Non-pigmented ciliary epithelial cell (primary cell): ENCODE data around the gene ASH1L.
A peak's percentile ranks its signal among the peaks of the same experiment; 100 is the strongest.
"Not testable (repeated sequence)": the region's sequence is repeated elsewhere in the genome, so short reads cannot be mapped to it uniquely, and the experiment has no call there.

ENCODE experiments used
- DNase-seq: peaks from one replicate; pipeline ENCODE4 v3.0.0-alpha.2; 2010; ENCODE audit warnings: low read depth

The ASH1L gene

DNA sequence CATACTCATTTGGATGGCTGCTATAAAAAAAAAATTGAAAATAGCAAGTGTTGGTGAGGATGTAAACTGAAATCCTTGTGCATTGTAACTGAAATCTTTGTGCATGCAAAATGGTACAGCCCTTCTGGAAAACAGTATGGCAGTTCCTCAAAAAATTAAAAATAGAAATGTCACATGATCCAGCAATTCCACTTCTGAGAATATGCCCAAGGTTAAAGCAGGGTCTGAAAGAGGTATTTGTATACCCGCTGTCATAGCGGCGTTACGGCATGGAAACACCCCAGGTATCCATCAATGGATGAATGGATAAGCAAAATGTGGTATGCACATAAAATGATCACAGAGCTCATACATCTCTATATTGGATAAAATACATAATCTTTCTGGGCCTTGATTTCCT is 125.2 kb downstream of the ASH1L start:
- no peak for DNase-seq

DNA sequence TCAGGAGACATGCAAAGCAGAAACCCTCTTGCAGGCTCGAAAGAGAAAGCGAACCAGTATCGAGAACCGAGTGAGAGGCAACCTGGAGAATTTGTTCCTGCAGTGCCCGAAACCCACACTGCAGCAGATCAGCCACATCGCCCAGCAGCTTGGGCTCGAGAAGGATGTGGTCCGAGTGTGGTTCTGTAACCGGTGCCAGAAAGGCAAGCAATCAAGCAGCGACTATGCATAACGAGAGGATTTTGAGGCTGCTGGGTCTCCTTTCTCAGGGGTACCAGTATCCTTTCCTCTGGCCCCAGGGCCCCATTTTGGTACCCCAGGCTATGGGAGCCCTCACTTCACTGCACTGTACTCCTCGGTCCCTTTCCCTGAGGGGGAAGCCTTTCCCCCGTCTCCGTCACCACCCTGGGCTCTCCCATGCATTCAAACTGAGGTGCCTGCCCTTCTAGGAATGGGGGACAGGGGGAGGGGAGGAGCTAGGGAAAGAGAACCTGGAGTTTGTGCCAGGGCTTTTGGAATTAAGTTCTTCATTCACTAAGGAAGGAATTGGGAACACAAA is 128.7 kb downstream of the ASH1L start:
- DNase-seq: not testable (repeated sequence)

DNA sequence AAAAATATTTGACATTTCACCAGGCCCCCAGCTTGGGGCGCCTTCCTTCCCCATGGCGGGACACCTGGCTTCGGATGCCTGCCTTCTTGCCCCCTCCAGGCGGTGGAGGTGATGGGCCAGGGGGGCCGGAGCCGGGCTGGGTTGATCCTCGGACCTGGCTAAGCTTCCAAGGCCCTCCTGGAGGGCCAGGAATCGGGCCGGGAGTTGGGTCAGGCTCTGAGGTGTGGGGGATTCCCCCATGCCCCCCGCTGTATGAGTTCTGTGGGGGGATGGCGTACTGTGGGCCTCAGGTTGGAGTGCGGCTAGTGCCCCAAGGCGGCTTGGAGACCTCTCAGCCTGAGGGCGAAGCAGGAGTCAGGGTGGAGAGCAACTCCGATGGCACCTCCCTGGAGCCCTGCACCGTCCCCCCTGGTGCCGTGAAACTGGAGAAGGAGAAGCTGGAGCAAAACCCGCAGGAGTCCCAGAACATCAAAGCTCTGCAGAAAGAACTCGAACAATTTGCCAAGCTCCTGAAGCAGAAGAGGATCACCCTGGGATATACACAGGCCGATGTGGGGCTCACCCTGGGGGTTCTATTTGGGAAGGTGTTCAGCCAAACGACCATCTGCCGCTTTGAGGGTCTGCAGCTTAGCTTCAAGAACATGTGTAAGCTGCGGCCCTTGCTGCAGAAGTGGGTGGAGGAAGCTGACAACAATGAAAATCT is 129.3 kb downstream of the ASH1L start:
- DNase-seq: not testable (repeated sequence)

- DNase-seq: no peak
Observed at GRCh38 chr1:155424091-155424490, 138.5 kb downstream of the ASH1L start.

DNA sequence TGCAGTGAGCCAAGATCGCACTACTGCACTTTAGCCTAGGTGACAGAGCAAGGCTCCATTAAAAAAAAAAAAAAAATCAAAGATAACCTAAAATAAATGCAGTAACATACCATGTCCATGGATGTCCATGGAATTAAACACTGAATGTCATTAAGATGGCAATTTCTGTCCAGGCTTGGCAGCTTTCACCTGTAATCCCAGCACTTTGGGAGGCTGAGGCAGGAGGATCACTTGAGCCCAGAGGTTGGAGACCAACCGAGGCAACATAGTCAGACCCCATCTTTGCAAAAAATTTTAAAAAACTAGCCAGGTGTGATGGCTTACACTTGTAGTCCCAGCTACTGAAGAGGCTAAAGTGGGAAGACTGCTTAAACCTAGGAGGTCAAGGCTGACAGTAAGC is 141.8 kb downstream of the ASH1L start:
- DNase-seq: no peak

- not testable (repeated sequence) for DNase-seq
Observed at GRCh38 chr1:155411840-155412239, 150.8 kb downstream of the ASH1L start.

DNA sequence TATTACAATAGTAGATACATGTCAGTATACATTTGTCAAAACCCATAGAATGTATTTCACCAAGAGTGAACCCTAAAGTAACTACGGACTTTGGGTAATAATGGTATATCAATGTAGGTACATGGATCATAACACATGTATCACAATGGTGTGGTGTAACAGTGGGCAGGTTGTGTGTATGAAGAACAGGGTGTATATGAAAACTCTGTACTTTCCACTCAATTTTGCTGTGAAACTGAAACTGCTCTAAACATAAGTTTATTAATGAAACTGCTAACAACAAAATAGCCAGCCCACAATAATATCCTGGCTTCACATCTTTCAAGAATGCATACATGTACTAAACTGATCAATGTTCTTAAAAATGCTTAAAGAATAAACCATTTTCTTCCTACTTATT is 151.7 kb downstream of the ASH1L start:
- no peak for DNase-seq

DNA sequence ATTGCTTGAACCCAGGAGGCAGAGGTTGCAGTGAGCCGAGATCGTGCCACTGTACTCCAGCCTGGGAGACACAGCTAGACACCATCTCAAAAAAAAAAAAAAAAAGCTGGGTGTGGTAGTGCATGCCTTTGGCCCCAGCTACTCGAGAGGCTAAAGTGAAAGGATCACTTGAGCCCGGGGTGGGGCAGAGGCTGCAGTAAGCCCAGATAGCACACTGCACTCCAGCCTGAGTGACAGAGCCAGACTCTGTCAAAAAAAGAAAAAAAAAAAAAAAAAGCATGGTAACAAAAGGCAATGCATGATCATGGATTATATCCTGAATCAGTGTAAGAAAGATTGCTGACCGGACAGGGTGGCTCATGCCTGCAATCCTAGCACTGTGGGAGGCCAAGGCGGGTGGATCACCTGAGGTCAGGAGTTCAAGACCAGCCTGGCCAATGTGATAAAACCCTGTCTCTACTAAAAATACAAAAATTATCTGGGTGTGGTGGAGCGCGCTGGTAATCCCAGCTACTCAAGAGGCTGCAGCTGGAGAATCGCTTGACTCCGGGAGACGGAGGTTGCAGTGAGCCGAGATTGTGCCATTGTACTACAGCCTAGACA is 165.6 kb downstream of the ASH1L start:
- DNase-seq: no peak

DNA sequence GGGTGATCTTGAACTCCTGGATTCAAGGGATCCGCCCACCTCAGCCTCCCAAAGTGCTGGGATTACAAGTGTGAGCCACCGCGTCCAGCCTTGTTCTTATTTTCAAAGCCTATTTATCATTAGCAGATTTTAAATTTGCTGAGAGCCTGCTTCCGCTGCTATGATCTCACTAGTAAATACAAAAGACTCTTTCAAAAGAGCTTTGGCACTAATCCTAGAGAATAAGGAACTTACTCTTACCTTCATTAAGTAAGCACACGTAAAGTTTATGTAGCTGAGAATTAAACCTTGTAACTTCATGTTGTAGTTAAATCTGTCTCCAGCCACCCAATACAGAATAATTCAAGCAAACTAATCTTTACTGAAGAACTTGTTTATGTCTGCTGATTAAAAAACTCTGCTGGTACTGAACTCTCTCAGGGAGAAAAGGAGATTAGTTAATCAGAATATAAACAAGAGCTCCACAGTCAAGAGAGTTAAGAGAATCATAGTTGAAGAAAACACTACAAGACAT is 169.6 kb downstream of the ASH1L start:
- DNase-seq: peak; percentile 5

GRCh38 chr1:155389826-155390225 is 172.8 kb downstream of the ASH1L start:
- peak; percentile 8 for DNase-seq

GRCh38 chr1:155385836-155386235 is 176.8 kb downstream of the ASH1L start:
- not testable (repeated sequence) for DNase-seq

DNA sequence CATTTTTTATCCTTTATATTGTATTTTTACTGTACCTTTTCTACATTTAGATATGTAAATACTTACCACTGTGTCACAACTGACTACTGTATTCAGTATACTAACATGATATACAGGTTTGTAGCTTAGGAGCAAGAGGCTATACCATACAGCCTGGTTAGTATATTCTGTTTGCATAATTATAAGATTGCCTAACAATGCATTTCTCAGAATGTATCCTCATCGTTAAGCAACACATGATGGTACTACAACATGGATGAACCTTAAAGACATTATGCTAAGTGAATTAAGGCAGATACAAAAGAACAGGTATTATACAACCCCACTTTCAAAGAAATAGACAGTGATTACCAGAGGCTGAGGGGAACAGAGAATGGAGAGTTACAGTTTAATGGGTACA is 179.2 kb downstream of the ASH1L start:
- no peak for DNase-seq

DNA sequence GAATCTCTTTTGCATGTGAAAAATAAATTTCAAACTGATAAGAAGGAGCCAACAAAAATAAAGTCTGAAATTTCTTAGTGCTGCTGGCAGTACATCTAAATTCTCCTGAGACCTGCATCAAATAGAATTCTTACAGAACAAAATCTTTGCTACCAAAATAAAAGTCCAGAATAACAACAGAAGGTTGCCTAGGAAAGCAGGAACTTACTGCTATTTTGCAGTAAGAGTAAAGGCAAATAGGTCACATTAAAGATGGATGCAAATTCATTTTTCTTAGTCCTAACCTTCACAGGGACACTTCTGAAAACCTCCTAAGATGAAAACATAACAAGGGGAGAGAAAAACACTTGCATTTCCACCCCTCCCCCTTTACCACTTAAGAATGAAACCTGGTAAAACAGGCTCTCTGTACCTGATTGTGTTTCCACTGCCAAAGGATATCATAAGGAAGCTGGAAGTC is 182.9 kb downstream of the ASH1L start:
- DNase-seq: peak; percentile 22

DNA sequence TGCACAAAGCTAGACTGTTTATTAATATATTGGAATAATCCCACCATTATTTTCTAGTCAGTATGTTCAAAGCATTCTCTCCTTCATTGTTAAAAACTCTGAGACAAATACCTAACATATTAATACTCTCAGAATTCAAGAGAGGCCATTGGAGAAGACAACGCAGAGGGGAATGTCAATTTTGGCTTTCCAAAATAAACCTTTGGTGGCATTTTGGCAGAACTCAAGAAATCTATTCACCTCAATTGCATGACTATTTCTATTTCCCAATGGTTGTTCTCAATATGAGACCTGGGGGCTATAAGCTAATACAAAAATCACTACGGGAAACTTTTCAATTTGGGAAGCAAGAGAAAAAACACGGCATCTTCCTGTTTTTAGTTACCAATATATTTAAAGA is 183.4 kb downstream of the ASH1L start:
- no peak for DNase-seq

- DNase-seq: no peak
Observed at GRCh38 chr1:155360051-155360450, 202.6 kb downstream of the ASH1L start.

DNA sequence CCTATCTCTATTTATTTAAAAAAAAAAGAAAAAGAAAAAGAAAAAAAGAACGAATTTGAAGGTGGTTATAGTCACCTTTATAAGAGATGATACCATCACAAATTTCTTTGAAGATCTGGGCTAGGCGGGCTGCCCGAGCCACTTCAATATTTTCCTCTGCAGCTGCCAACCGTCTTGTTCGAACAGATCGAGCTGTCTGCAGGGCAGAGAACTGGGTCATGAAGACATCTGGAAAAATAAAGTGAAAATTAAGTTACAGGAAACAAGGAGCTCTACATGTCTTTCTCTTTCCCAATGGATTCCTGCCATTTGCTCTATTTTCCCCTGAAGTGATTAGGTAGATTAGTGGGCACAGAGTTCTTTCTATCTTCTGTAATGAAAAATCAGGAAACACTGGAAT is 210.0 kb downstream of the ASH1L start:
- DNase-seq: no peak

DNA sequence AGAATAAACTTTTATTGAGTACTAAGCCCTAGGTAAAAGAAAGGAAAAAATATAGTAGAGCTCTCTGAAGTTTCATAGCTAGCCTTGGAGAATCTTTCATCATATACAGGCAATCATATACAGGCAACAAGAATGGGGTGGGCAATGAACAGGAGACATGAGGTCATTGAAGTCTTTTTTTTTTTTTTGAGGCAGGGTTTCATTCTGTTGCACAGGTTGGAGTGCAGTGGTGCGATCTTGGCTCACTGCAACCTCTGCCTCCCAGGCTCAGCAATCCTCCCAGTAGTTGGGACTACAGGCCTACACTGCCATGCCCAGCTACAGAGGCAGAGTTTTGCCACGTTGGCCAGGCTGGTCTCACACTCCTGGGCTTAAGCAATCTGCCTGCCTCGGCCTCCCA is 219.8 kb downstream of the ASH1L start:
- no peak for DNase-seq

GRCh38 chr1:155339515-155340097 is 223.0 kb downstream of the ASH1L start:
- DNase-seq: no peak

DNA sequence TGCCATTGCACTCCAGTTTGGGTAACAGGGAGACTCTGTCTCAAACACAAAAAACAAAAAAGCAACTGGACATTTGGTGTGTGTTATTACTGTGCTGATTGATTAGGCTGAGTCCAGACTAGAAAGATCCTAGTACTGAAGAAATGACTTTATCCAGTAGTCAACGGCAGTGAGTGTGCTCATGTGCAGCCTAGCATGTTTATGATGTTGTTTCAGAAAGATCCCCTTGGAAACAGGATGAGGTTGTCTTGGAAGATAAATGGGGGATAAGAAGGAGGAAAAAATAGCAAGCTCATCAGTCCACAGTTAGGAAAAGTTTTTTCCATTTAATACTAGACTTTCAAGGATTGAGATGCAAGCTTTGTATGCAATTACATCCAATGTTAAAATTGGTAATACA is 227.6 kb downstream of the ASH1L start:
- no peak for DNase-seq

GRCh38 chr1:155329980-155330598 is 232.5 kb downstream of the ASH1L start:
- DNase-seq: no peak

- not testable (repeated sequence) for DNase-seq
Observed at GRCh38 chr1:155328856-155329255, 233.7 kb downstream of the ASH1L start.

GRCh38 chr1:155327981-155328380 is 234.6 kb downstream of the ASH1L start:
- DNase-seq: no peak
